Sigmoid colon (tissue), 7 donors: Measurements from ENCODE around the gene CR2. TPM values are rescaled to one million over a fixed set of nuclear protein-coding genes. Genes with fewer than 3 reads are reported as not detected.
"Not testable (repeated sequence)": the region's sequence is repeated elsewhere in the genome, so short reads cannot be mapped to it uniquely, and the experiment has no call there.

Source experiments
- DNase-seq: peaks from one replicate; pipeline ENCODE4 v3.0.0-alpha.2; 2019
- H3K27ac ChIP-seq, 4 donors: fragments of 200-600 bp; sonication (generic); one replicate each; pipeline ENCODE4 v1.5.1; 2016 to 2019; ENCODE audit warnings: mild to moderate bottlenecking in 1 of 4
- H3K27me3 ChIP-seq, 3 donors: fragments of 200-600 bp; sonication (generic); one replicate each; pipeline ENCODE4 v1.5.1; 2019; ENCODE audit warnings: mild to moderate bottlenecking in 1 of 3
- H3K36me3 ChIP-seq, 4 donors: fragments of 200-600 bp; sonication (generic); one replicate each; pipeline ENCODE4 v1.5.1; 2016 to 2019
- H3K4me1 ChIP-seq, 4 donors: fragments of 200-600 bp; sonication (generic); one replicate each; pipeline ENCODE4 v1.5.1; 2017 to 2019
- H3K4me3 ChIP-seq, 4 donors: fragments of 200-600 bp; sonication (generic); one replicate each; pipeline ENCODE4 v1.5.1; 2017 to 2019; ENCODE audit warnings: mild to moderate bottlenecking in 2 of 4, moderate library complexity in 1 of 4
- H3K9me3 ChIP-seq, 4 donors: fragments of 200-600 bp in 3 of 4; sonication (generic) in 3 of 4; one replicate each; pipeline versions ENCODE4 v1.5.1 to v1.6.1; 2013 to 2019
- CTCF ChIP-seq, 4 experiments: fragments of 450-650 bp in 3 of 4; fragments of 200-600 bp in 1 of 4; IDR thresholded peaks; one replicate each; pipeline ENCODE4 v1.5.1; 2016 to 2019; ENCODE audit warnings: antibody characterized with exemption in 4 of 4, mild to moderate bottlenecking in 3 of 4, moderate library complexity in 2 of 4
- EP300 ChIP-seq, 4 donors: sonication (generic); formaldehyde crosslinking; IDR thresholded peaks; one replicate each; pipeline ENCODE4 v1.6.1; 2017; ENCODE audit warnings: antibody characterized with exemption in 4 of 4
- POLR2A ChIP-seq, 2 donors: fragments of 450-650 bp; IDR thresholded peaks; one replicate each; pipeline ENCODE4 v1.6.1; 2016; ENCODE audit warnings: antibody characterized with exemption in 2 of 2, mild to moderate bottlenecking in 2 of 2, moderate library complexity in 2 of 2
- POLR2AphosphoS5 ChIP-seq, 4 donors: sonication (generic); formaldehyde crosslinking; IDR thresholded peaks; one replicate each; pipeline ENCODE4 v1.6.1; 2017; ENCODE audit warnings: antibody characterized with exemption in 4 of 4
- WGBS, 2 donors: extraction: QIAGEN DNeasy Blood & Tissue Kit; methylation state at CpG; one replicate each; pipeline ENCODE4 v1.1.7; 2013; 5-methylcytosine and 5-hydroxymethylcytosine counted together
- intact Hi-C: fragments of 100-400 bp; cut with DNase I; formaldehyde crosslinking; loops from one replicate; pipeline ENCODE4 v1.15.1; 2023
- polyA plus RNA-seq, 3 donors: library from polyadenylated mRNA; stranded (reverse); fragments of 200-250 nt; gene quantifications; one replicate each; pipeline ENCODE4 v1.2.3, GENCODE V29; 2013
- total RNA-seq, 4 donors: library from RNA; depleted of rRNA; stranded (reverse); fragments of >200 nt; gene quantifications; one replicate each; pipeline ENCODE4 v1.1.0, GENCODE V29; 2016
- donor health status: healthy with polysubstance abuse.
- donor health status: Bipolar disorder and iron deficiency.
- donor health status: healthy.

CR2 gene
- total and polyA plus RNA-seq, 7 donors: 0.23 to 50.7 (median 0.60) TPM; not detected in 4

- WGBS, 2 donors: 64 to 80% methylated on average over 1 of the region's 1 CpG
- H3K9me3 ChIP-seq: no peaks in the 10 kb centered on the region
- no peak overlapping the region for H3K4me3 ChIP-seq
- no peak for DNase-seq
- H3K4me1 ChIP-seq: no peaks in the 10 kb centered on the region
- H3K36me3 ChIP-seq: no peaks in the 10 kb centered on the region
- TF ChIP-seq POLR2A (IDR thresholded peaks at IDR 0.05): no peak
- no peak for TF ChIP-seq EP300 (IDR thresholded peaks at IDR 0.05)
- no peak for TF ChIP-seq POLR2AphosphoS5 (IDR thresholded peaks at IDR 0.05)
- TF ChIP-seq CTCF (IDR thresholded peaks at IDR 0.05): no peak
- H3K27ac ChIP-seq: no peak overlapping the region
- intact Hi-C loops: no loop called here
- no peaks in the 10 kb centered on the region for H3K27me3 ChIP-seq
These were observed 23.5 kb upstream of the CR2 start for GRCh38 chr1:207430602-207431001.

GRCh38 chr1:207431508-207431907 is 22.6 kb upstream of the CR2 start:
- no peaks in the 10 kb centered on the region for H3K27me3 ChIP-seq
- WGBS, 2 donors: 75 to 96% methylated on average over 2 of the region's 2 CpGs
- intact Hi-C loops: no loop called here

GRCh38 chr1:207433435-207433834 is 20.7 kb upstream of the CR2 start:
- H3K27me3 ChIP-seq: no peaks in the 10 kb centered on the region
- intact Hi-C loops: no loop called here
- no peaks in the 10 kb centered on the region for H3K4me1 ChIP-seq
- H3K27ac ChIP-seq: no peak overlapping the region
- TF ChIP-seq POLR2A (IDR thresholded peaks at IDR 0.05) (no peak), POLR2AphosphoS5 (IDR thresholded peaks at IDR 0.05) (no peak), CTCF (IDR thresholded peaks at IDR 0.05) (no peak), EP300 (IDR thresholded peaks at IDR 0.05) (no peak)
- DNase-seq: no peak
- no peak overlapping the region for H3K4me3 ChIP-seq
- 88 to 97% methylated on average over 3 of the region's 3 CpGs for WGBS, 2 donors
- no peaks in the 10 kb centered on the region for H3K36me3 ChIP-seq
- H3K9me3 ChIP-seq: no peaks in the 10 kb centered on the region

More at GRCh38 chr1:207431508-207431907, 22.6 kb upstream of the CR2 start:
- TF ChIP-seq CTCF (IDR thresholded peaks at IDR 0.05) (no peak), POLR2A (IDR thresholded peaks at IDR 0.05) (no peak), POLR2AphosphoS5 (IDR thresholded peaks at IDR 0.05) (no peak), EP300 (IDR thresholded peaks at IDR 0.05) (no peak)
- Histone ChIP-seq H3K36me3 (no peaks in the 10 kb centered on the region), H3K4me3 (no peak overlapping the region), H3K9me3 (no peaks in the 10 kb centered on the region), H3K27ac (no peak overlapping the region), H3K4me1 (no peaks in the 10 kb centered on the region)
- no peak for DNase-seq

GRCh38 chr1:207436746-207437145 is 17.4 kb upstream of the CR2 start:
- H3K36me3 ChIP-seq, H3K27me3 ChIP-seq, H3K27ac ChIP-seq, H3K4me3 ChIP-seq, DNase-seq, H3K4me1 ChIP-seq, intact Hi-C loops, H3K9me3 ChIP-seq: not testable (repeated sequence)
- 93 to 96% methylated on average over 3 of the region's 3 CpGs for WGBS, 2 donors

- TF ChIP-seq POLR2AphosphoS5 (IDR thresholded peaks at IDR 0.05) (no peak), POLR2A (IDR thresholded peaks at IDR 0.05) (no peak)
- intact Hi-C loops: no loop called here
- 87 to 90% methylated on average over 2 of the region's 2 CpGs for WGBS, 2 donors
- Histone ChIP-seq H3K27me3 (no peaks in the 10 kb centered on the region), H3K36me3 (no peaks in the 10 kb centered on the region), H3K9me3 (no peaks in the 10 kb centered on the region), H3K4me1 (no peaks in the 10 kb centered on the region), H3K4me3 (no peak overlapping the region), H3K27ac (no peak overlapping the region)
- DNase-seq: no peak
These were observed 13.5 kb upstream of the CR2 start for GRCh38 chr1:207440626-207441025.

- H3K4me1 ChIP-seq: no peaks in the 10 kb centered on the region
- no peak overlapping the region for H3K27ac ChIP-seq
- H3K9me3 ChIP-seq: no peaks in the 10 kb centered on the region
- TF ChIP-seq POLR2A (IDR thresholded peaks at IDR 0.05) (no peak), CTCF (IDR thresholded peaks at IDR 0.05) (no peak), POLR2AphosphoS5 (IDR thresholded peaks at IDR 0.05) (no peak), EP300 (IDR thresholded peaks at IDR 0.05) (no peak)
- H3K4me3 ChIP-seq: no peak overlapping the region
- no peak for DNase-seq
- 81 to 83% methylated on average over 5 of the region's 5 CpGs for WGBS, 2 donors
- H3K27me3 ChIP-seq: no peaks in the 10 kb centered on the region
- H3K36me3 ChIP-seq: no peaks in the 10 kb centered on the region
- intact Hi-C loops: no loop called here
These were observed 9.5 kb upstream of the CR2 start for GRCh38 chr1:207444514-207445217.
